Liver (tissue), 9 donors: ENCODE data around the gene INPP5J. TPM values are rescaled to one million over a fixed set of nuclear protein-coding genes. Genes with fewer than 3 reads are reported as not detected.

ENCODE experiments used
- DNase-seq: peaks from one replicate; pipeline ENCODE4 v3.0.0-alpha.2; 2017; ENCODE audit warnings: low spot score
- H3K27ac ChIP-seq, 2 donors: one replicate each; pipeline ENCODE4 v1.7.0; 2013; ENCODE audit warnings: inconsistent platforms in 2 of 2, low read length in 2 of 2, control low read depth in 1 of 2, low read depth in 1 of 2, mild to moderate bottlenecking in 1 of 2
- H3K27me3 ChIP-seq, 4 donors: one replicate each; pipeline versions ENCODE4 v1.6.1 to v1.7.0; 2013; ENCODE audit warnings: low read length in 3 of 4, inconsistent platforms in 1 of 4, mild to moderate bottlenecking in 1 of 4, moderate library complexity in 1 of 4; ENCODE audit not compliant: control insufficient read depth in 4 of 4, insufficient read depth in 4 of 4
- H3K36me3 ChIP-seq, 4 donors: one replicate each; pipeline versions ENCODE4 v1.6.1 to v1.7.0; 2013; ENCODE audit warnings: low read length in 3 of 4, mild to moderate bottlenecking in 3 of 4, low read depth in 1 of 4, moderate library complexity in 1 of 4; ENCODE audit not compliant: control insufficient read depth in 4 of 4, insufficient read depth in 3 of 4
- H3K4me1 ChIP-seq, 4 donors: one replicate each; pipeline versions ENCODE4 v1.6.1 to v1.7.0; 2013; ENCODE audit warnings: low read length in 3 of 4, mild to moderate bottlenecking in 3 of 4, moderate library complexity in 1 of 4; ENCODE audit not compliant: control insufficient read depth in 4 of 4, insufficient read depth in 4 of 4
- H3K4me3 ChIP-seq, 3 donors: one replicate each; pipeline versions ENCODE4 v1.6.1 to v1.7.0; 2013; ENCODE audit warnings: low read length in 3 of 3, control low read depth in 1 of 3, low read depth in 1 of 3, mild to moderate bottlenecking in 1 of 3
- H3K9ac ChIP-seq, 2 donors: one replicate each; pipeline ENCODE4 v1.7.0; 2013; ENCODE audit warnings: low read length in 2 of 2, mild to moderate bottlenecking in 2 of 2, moderate library complexity in 2 of 2, control low read depth in 1 of 2, low read depth in 1 of 2
- H3K9me3 ChIP-seq, 4 donors: one replicate each; pipeline versions ENCODE4 v1.6.1 to v1.7.0; 2013; ENCODE audit warnings: low read length in 3 of 4; ENCODE audit not compliant: control insufficient read depth in 4 of 4
- ATF3 ChIP-seq: IDR thresholded peaks from 2 replicates; pipeline ENCODE4 v1.6.1; 2016; ENCODE audit warnings: antibody characterized with exemption
- CTCF ChIP-seq: fragments of 150-350 bp; IDR thresholded peaks from 2 replicates; pipeline ENCODE4 v1.5.1; 2017; ENCODE audit warnings: improper control_type of control experiment, low read depth, low read length; ENCODE audit not compliant: missing input control
- EGR1 ChIP-seq, 2 donors: IDR thresholded peaks; 2 replicates each; pipeline ENCODE4 v1.6.1; 2016 to 2018; ENCODE audit warnings: antibody characterized with exemption in 2 of 2, low read depth in 2 of 2
- FOXA1 ChIP-seq: IDR thresholded peaks from 2 replicates; pipeline ENCODE4 v1.6.1; 2016; ENCODE audit warnings: antibody characterized with exemption
- FOXA2 ChIP-seq: IDR thresholded peaks from 2 replicates; pipeline ENCODE4 v1.6.1; 2016; ENCODE audit warnings: antibody characterized with exemption
- GABPA ChIP-seq, 2 donors: IDR thresholded peaks in 1 of 2; conservative IDR thresholded peaks in 1 of 2; 2 replicates each; pipeline ENCODE4 v1.6.1; 2016; ENCODE audit warnings: antibody characterized with exemption in 2 of 2, mild to moderate bottlenecking in 1 of 2, moderate library complexity in 1 of 2
- HNF4A ChIP-seq, 2 donors: conservative IDR thresholded peaks; 2 replicates each; pipeline ENCODE4 v1.6.1; 2016; ENCODE audit warnings: antibody characterized with exemption in 2 of 2, mild to moderate bottlenecking in 2 of 2
- HNF4G ChIP-seq: IDR thresholded peaks from 2 replicates; pipeline ENCODE4 v1.6.1; 2016; ENCODE audit warnings: antibody characterized with exemption
- JUND ChIP-seq, 2 donors: IDR thresholded peaks; 2 replicates each; pipeline ENCODE4 v1.6.1; 2016; ENCODE audit warnings: antibody characterized with exemption in 2 of 2
- NR2F2 ChIP-seq: IDR thresholded peaks from 2 replicates; pipeline ENCODE4 v1.6.1; 2016; ENCODE audit warnings: antibody characterized with exemption
- RAD21 ChIP-seq, 2 donors: IDR thresholded peaks; 2 replicates each; pipeline ENCODE4 v1.6.1; 2016; ENCODE audit warnings: antibody characterized with exemption in 2 of 2, mild to moderate bottlenecking in 2 of 2
- REST ChIP-seq: IDR thresholded peaks from 2 replicates; pipeline ENCODE4 v1.6.1; 2016; ENCODE audit warnings: antibody characterized with exemption, mild to moderate bottlenecking
- RXRA ChIP-seq, 2 donors: IDR thresholded peaks; 2 replicates each; pipeline ENCODE4 v1.6.1; 2017 to 2018; ENCODE audit warnings: antibody characterized with exemption in 2 of 2, mild to moderate bottlenecking in 1 of 2
- SP1 ChIP-seq: IDR thresholded peaks from 2 replicates; pipeline ENCODE4 v1.6.1; 2018; ENCODE audit warnings: antibody characterized with exemption, mild to moderate bottlenecking
- TAF1 ChIP-seq: conservative IDR thresholded peaks from 2 replicates; pipeline ENCODE4 v1.6.1; 2016; ENCODE audit warnings: antibody characterized with exemption, mild to moderate bottlenecking
- YY1 ChIP-seq: IDR thresholded peaks from 2 replicates; pipeline ENCODE4 v1.6.1; 2016; ENCODE audit warnings: antibody characterized with exemption, mild to moderate bottlenecking
- ZBTB33 ChIP-seq: IDR thresholded peaks from 2 replicates; pipeline ENCODE4 v1.6.1; 2016; ENCODE audit warnings: antibody characterized with exemption
- WGBS: extraction: QIAGEN DNeasy Blood & Tissue Kit; methylation state at CpG from one replicate; pipeline ENCODE4 v1.1.7; 2013; 5-methylcytosine and 5-hydroxymethylcytosine counted together
- polyA plus RNA-seq, 2 donors: library from polyadenylated mRNA; stranded (reverse) in 1 of 2; unstranded in 1 of 2; fragments of 200-250 nt in 1 of 2; fragments of >200 nt in 1 of 2; fragmentation: Nextera tagmentation in 1 of 2; extraction: Ambion mirVana in 1 of 2; gene quantifications; one replicate each; pipeline versions ENCODE4 v1.2.1 to v1.2.3, GENCODE V29; 2013 to 2015
- total RNA-seq, 2 donors: library from RNA; depleted of rRNA; stranded (reverse); fragments of >200 nt; gene quantifications; one replicate each; pipeline ENCODE4 v1.2.3, GENCODE V29; 2014
- donor health status: healthy.
- donor health status: healthy.
- donor health status: healthy.
- donor health status: healthy.
- donor health status: healthy.

The INPP5J gene
- total and polyA plus RNA-seq, 4 donors, result 0.06 to 0.17 (median 0.11) TPM

- Histone ChIP-seq H3K9me3 (peaks cover 0 to 7% (median 2%) of the 10 kb centered on the region in 4 donors), H3K4me3 (no peak overlapping the region), H3K4me1 (no peaks in the 10 kb centered on the region), H3K36me3 (no peaks in the 10 kb centered on the region), H3K27me3 (no peaks in the 10 kb centered on the region), H3K27ac (no peak overlapping the region), H3K9ac (no peak overlapping the region)
- no peak for DNase-seq
- no peak for TF ChIP-seq ATF3
Measured at GRCh38 chr22:31144223-31144622, 21.5 kb downstream of the INPP5J start.

DNA sequence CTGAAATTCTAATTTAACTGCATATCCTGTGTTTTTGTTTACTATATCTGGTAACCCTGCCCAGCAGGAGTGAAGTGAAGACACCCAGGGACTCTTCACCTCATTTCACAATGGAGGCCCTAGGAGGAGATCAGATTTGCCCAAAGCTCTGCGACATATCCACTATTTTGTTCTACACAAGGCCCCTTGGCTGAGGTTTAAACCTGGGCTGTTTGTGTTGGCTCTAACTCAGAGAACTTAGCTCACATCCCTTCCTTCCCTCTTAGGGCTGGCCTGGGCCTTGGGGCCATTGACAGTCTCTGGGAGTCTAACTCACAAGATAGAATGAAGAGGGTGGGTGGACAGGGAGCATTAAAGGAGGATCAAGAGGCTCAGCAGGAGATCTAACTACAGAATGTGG is 25.7 kb downstream of the INPP5J start:
- Histone ChIP-seq H3K9me3 (peaks cover 0 to 7% (median 2%) of the 10 kb centered on the region in 4 donors), H3K36me3 (no peaks in the 10 kb centered on the region), H3K9ac (no peak overlapping the region), H3K27ac (no peak overlapping the region), H3K4me3 (no peak overlapping the region), H3K27me3 (no peaks in the 10 kb centered on the region), H3K4me1 (no peaks in the 10 kb centered on the region)
- no peak for DNase-seq
- TF ChIP-seq FOXA1 (no peak), ZBTB33 (no peak), YY1 (no peak), JUND (IDR thresholded peaks at IDR 0.05) (no peak), FOXA2 (no peak), TAF1 (no peak), EGR1 (IDR thresholded peaks at IDR 0.05; ENCODE audit: low read depth in 2 of 2) (no peak), ATF3 (no peak), RAD21 (IDR thresholded peaks at IDR 0.05) (no peak), RXRA (IDR thresholded peaks at IDR 0.05) (no peak), HNF4A (conservative IDR thresholded peaks at IDR 0.05) (no peak), SP1 (no peak), NR2F2 (no peak), HNF4G (no peak), REST (no peak), GABPA (IDR thresholded peaks at IDR 0.05 in 1 of 2, conservative IDR thresholded peaks at IDR 0.05 in 1 of 2) (no peak), CTCF (no peak)
- WGBS, result 83% methylated on average over 1 of the region's 1 CpG
